Mononuclear cell (primary cell): ENCODE results near the gene RASGRP1. TPM values are rescaled to one million over a fixed set of nuclear protein-coding genes. Genes with fewer than 3 reads are reported as not detected.

Experiments used
- H3K27me3 ChIP-seq: 2 replicates; pipeline ENCODE4 v1.6.0; 2011; ENCODE audit warnings: low read length, control low read depth; ENCODE audit not compliant: insufficient read depth
- H3K4me1 ChIP-seq: 2 replicates; pipeline ENCODE4 v1.5.1; 2011; ENCODE audit warnings: mild to moderate bottlenecking, low read length, control low read depth; ENCODE audit not compliant: insufficient read depth
- H3K4me3 ChIP-seq: 2 replicates; pipeline ENCODE4 v1.5.1; 2011; ENCODE audit warnings: mild to moderate bottlenecking, low read length, moderate library complexity
- H3K9me3 ChIP-seq: 2 replicates; pipeline ENCODE4 v1.5.1; 2011; ENCODE audit warnings: low read depth, mild to moderate bottlenecking, control low read depth, low read length
- total RNA-seq: library from RNA; depleted of rRNA; stranded (reverse); fragments of >200 nt; gene quantifications from one replicate; pipeline ENCODE4 v1.2.3, GENCODE V29; 2012

Gene RASGRP1
- total RNA-seq, 1 donor: 64.9 TPM

DNA sequence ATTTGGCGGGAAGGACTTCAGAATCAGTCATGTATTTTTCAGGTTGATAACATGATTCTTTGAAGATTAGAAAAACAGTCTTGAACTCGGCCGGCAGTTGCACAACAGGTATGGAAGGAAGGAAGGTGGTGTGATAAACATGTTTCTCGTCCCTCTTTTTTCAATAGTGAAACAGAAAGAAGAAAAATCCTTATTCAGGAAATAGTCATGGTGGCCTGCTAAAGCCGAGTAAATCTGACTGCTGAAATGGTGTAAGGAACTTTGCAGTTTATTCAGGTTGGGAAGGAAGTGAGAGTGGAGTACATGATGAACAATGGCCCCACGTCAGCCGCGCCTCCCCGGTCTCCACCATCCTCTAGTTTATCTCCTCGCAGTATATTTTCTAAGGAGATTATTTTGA is 6.7 kb downstream of the RASGRP1 start:
- Histone ChIP-seq H3K9me3 (no peaks in the 10 kb centered on the region), H3K27me3 (no peaks in the 10 kb centered on the region), H3K4me3 (no peak overlapping the region), H3K4me1 (peaks cover 84% of the 10 kb centered on the region)

GRCh38 chr15:38555686-38556334 is 8.8 kb downstream of the RASGRP1 start:
- H3K9me3 ChIP-seq: no peaks in the 10 kb centered on the region
- H3K4me3 ChIP-seq: no peak overlapping the region
- H3K4me1 ChIP-seq: peaks cover 67% of the 10 kb centered on the region
- H3K27me3 ChIP-seq: no peaks in the 10 kb centered on the region

DNA sequence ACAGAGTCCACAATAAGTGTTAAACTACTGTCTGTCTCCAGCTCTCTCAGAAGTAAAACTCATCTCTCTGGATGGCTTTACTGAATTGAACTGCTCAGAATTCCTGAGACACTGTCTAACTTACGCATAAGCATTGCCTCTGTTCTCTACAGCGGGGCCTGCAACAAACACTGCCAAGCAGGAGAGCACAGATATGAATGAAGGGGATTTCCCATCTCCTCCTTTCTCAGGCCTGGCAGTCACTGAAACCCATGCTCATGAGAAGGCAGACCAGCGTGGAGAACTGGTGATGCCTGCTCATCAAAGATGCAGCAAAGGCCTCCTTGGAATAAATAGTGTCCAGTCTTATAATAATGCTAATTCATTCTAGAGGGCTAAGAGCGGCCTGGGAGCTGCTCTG is 10.3 kb downstream of the RASGRP1 start:
- no peaks in the 10 kb centered on the region for H3K9me3 ChIP-seq
- H3K4me1 ChIP-seq: peaks cover 56% of the 10 kb centered on the region
- no peak overlapping the region for H3K4me3 ChIP-seq
- H3K27me3 ChIP-seq: no peaks in the 10 kb centered on the region

GRCh38 chr15:38553071-38553470 is 11.5 kb downstream of the RASGRP1 start:
- Histone ChIP-seq H3K9me3 (no peaks in the 10 kb centered on the region), H3K27me3 (no peaks in the 10 kb centered on the region), H3K4me1 (peaks cover 43% of the 10 kb centered on the region), H3K4me3 (no peak overlapping the region)

DNA sequence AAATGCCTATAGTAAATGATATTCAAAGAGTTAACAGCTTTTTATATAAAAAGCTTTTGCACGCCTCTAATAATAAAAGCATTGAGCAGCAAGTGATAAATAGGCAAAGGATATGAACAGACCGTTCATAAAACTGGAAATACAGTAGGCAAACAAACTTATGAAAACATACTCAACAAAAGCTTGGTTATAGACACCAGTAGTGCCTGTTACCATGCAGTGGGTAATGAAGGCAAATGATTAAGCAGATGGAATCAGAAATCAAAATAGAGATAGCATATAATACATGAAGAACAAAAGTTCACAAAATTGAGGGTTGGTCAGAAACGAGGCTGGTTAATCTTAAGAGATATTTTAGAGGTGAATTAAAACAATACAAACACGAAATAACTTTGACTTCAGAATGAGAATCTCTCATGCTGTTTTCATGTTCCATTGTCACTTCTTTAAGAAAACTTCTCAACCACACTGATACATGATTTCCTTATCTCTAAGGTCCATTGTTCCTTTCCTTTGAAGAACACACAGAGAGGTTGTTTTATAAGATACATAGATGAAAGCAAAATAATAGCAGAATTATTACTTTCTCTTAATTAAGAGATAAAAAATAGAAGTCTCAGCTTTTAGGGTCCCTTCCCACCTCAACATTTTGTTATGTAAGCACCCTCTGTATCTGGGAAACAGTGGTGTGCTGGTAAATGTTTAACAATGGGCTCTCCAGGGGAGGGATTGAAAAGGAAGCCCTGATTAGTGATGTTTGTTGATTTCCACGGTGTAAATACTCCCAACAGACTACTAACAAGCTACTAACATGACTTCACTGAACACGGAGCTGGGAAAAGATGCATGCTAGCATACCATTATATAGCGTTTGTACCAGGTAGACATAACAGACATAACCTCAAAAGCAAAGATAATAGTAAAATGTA is 12.6 kb downstream of the RASGRP1 start:
- Histone ChIP-seq H3K4me1 (peaks cover 37% of the 10 kb centered on the region), H3K27me3 (no peaks in the 10 kb centered on the region), H3K9me3 (no peaks in the 10 kb centered on the region), H3K4me3 (no peak overlapping the region)

DNA sequence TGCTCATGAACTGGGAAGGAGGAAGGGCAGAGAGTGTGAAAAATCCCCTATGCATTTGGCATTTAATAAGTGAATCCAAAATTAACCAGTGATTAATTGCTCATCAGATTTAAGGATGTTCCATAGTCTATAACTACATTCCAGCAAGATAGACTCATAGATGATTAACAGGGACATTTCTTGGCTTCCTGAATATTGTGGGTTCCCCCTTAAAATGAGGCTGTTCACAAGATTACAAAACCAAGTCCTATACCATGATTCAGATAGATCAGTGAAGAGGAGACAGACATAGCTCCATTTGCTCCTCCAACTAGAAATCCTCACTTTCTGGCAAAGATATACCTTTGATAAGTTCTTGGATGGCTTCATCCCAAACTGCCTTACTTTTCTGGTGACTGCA is 15.4 kb downstream of the RASGRP1 start:
- peaks cover 19% of the 10 kb centered on the region for H3K4me1 ChIP-seq
- H3K9me3 ChIP-seq: no peaks in the 10 kb centered on the region
- H3K4me3 ChIP-seq: no peak overlapping the region
- H3K27me3 ChIP-seq: no peaks in the 10 kb centered on the region

GRCh38 chr15:38547255-38547997 is 17.2 kb downstream of the RASGRP1 start:
- no peak overlapping the region for H3K4me3 ChIP-seq
- no peaks in the 10 kb centered on the region for H3K27me3 ChIP-seq
- no peaks in the 10 kb centered on the region for H3K9me3 ChIP-seq
- H3K4me1 ChIP-seq: peaks cover 9% of the 10 kb centered on the region

DNA sequence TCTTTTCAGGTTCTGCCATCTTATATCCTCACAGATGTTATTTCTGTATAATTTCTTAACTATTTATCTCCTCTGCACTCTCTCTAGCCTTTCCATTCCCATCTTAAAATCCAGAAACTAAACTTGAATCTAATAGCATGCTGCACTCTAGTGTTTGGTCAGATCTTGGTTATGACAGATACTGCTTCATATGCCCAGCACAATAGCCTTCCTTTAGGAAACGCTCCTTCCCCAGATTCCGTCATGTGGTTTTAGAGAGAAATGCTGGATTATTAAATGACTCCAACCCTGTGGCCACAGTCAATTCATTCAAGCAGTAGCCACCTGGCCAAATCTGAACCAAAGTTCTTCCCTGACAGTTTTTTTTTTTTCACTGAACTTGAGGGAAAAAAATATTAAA is 19.4 kb downstream of the RASGRP1 start:
- Histone ChIP-seq H3K9me3 (no peaks in the 10 kb centered on the region), H3K4me3 (no peak overlapping the region), H3K4me1 (peaks cover 22% of the 10 kb centered on the region), H3K27me3 (no peaks in the 10 kb centered on the region)

DNA sequence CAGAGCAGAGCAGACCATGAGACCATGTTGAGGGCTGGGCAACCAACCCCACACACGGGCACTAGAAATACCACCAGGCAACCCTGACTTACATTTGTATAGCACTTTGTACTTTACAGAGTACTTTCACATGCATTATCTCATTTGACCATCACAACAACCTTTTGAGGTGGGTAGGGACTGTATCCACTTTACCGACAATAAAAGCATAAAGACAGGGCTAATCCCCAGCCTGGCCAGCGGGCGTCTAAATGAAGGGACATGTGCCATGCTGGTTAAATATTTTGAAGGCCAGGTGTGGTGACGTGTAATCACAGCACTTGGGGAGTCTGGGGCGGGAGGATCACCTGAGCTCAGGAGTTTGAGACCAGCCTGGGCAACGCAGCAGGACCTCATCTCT is 23.6 kb downstream of the RASGRP1 start:
- Histone ChIP-seq H3K4me3 (no peak overlapping the region), H3K4me1 (peaks cover 37% of the 10 kb centered on the region), H3K27me3 (no peaks in the 10 kb centered on the region), H3K9me3 (no peaks in the 10 kb centered on the region)

DNA sequence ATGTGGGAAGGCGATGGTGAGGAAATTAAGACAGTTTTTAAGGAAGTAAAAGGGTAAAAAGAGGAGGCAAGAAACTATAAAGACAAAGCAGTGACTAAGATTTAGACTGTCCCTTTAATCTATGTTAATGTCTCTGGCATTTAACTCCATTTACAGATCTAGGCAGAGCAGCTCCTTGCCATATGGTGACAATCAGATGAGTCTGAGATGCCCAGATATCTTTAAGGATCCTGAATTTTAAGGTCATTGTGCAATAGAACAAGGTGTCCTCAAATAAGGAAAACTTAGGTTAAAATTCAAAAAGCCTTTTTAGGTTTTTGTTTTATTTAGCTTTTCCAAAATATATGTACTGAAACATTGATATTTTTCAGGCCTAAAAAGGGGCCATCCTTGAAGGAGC is 24.1 kb downstream of the RASGRP1 start:
- H3K9me3 ChIP-seq: no peaks in the 10 kb centered on the region
- no peaks in the 10 kb centered on the region for H3K27me3 ChIP-seq
- no peak overlapping the region for H3K4me3 ChIP-seq
- peaks cover 40% of the 10 kb centered on the region for H3K4me1 ChIP-seq

DNA sequence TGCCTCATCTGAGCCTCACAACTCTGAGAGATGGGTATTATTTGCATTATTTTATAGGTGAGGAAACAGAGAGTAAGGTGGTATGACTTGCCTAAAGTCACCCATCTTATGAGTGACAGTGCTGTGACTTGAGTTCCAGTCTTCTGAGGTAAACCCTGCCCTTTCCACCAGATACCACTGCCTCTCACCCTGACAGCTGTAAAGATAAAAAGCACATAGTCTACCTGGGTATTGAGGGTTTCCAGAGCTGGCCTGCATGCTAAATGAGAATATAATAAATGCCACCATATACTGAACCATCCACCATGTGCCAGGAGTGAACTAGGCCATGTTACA is 25.6 kb downstream of the RASGRP1 start:
- H3K4me1 ChIP-seq: peaks cover 47% of the 10 kb centered on the region

GRCh38 chr15:38538328-38539007 is 26.1 kb downstream of the RASGRP1 start:
- H3K27me3 ChIP-seq: no peaks in the 10 kb centered on the region
- no peak overlapping the region for H3K4me3 ChIP-seq
- peaks cover 51% of the 10 kb centered on the region for H3K4me1 ChIP-seq
- H3K9me3 ChIP-seq: no peaks in the 10 kb centered on the region

More for the DNA sequence above, 25.6 kb downstream of the RASGRP1 start:
- Histone ChIP-seq H3K4me3 (no peak overlapping the region), H3K9me3 (no peaks in the 10 kb centered on the region), H3K27me3 (no peaks in the 10 kb centered on the region)

DNA sequence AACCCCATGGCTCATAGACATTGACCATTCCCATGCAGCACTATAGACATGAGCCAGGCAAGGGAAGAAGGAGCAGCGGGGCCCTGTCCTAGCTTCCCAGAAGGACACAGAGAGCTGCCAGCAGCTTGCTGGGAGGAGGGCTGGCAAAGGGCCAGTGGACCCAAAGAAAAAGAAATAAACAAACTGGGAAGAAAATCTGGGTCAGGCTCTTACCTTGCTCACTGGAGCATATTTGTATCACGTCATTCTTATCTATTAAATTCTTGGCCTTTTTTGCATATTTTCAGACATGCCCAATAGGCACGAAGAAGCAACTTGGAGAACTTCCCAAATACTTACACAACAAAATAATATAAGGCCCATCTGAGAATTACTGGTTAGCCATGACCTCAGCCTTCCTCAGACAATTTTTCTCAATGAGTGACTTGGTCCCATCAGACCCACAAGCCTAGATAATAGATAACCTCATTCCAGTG is 28.4 kb downstream of the RASGRP1 start:
- H3K9me3 ChIP-seq: no peaks in the 10 kb centered on the region
- no peaks in the 10 kb centered on the region for H3K27me3 ChIP-seq
- no peak overlapping the region for H3K4me3 ChIP-seq
- H3K4me1 ChIP-seq: peaks cover 55% of the 10 kb centered on the region

- Histone ChIP-seq H3K9me3 (no peaks in the 10 kb centered on the region), H3K4me1 (peaks cover 49% of the 10 kb centered on the region), H3K4me3 (no peak overlapping the region)
Measured at GRCh38 chr15:38535491-38536200, 29.0 kb downstream of the RASGRP1 start.

More at GRCh38 chr15:38535491-38536200, 29.0 kb downstream of the RASGRP1 start:
- H3K27me3 ChIP-seq: no peaks in the 10 kb centered on the region
